ENCODE measurements around the gene BCOR. TPM values are rescaled to one million over a fixed set of nuclear protein-coding genes. Genes with fewer than 3 reads are reported as not detected.

BCOR gene
- total and polyA plus RNA-seq, 9 of the 15 experiments (the other 6 are each of a cell fraction or from before 2014, with no cell fraction given) = 27.5 to 113 (median 37.6) TPM

DNA sequence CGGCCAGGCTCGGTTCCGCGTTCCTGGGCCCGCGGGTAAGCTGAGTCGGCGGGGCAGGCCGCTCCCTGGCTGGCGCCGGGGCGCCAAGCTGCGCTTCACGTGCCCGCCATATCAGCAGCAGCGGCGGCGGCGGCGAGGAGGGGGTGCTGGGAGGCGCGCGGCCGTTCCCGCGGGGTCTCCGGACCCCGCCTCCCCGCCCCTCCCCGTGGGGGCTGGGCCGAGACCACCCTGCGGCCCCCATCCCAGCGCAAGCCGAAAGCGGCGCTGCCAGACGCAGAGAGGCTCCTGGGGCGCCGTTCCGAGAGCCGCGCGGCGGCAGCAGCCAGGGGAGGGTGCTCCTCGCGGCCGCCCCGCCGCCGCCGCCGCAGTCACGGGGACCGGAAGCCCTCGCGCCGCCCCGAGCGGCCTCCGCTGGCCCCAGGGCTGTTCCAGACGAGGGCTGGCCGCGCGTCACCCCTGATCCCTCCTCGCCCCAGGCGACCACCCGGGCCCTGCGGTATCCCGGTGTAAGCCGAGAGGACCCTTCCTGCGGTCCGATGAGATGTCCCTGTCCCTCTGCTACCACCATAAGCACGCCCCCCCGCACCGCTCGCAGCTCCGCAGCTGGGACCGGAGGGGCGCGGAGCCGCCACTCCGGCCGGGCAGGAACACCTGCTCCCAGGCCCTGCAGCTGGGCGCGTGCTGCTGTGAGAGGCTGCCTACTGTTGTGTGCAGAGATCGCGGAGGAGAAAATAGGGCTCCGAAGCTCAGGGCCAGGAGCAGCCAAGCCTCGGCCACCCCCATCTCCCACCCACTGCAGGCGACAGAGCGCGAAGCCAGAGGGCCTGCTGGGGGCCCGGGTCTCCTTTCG, 7.5 kb upstream of the BCOR start (continued):
- TF ChIP-seq, protein P1, sequence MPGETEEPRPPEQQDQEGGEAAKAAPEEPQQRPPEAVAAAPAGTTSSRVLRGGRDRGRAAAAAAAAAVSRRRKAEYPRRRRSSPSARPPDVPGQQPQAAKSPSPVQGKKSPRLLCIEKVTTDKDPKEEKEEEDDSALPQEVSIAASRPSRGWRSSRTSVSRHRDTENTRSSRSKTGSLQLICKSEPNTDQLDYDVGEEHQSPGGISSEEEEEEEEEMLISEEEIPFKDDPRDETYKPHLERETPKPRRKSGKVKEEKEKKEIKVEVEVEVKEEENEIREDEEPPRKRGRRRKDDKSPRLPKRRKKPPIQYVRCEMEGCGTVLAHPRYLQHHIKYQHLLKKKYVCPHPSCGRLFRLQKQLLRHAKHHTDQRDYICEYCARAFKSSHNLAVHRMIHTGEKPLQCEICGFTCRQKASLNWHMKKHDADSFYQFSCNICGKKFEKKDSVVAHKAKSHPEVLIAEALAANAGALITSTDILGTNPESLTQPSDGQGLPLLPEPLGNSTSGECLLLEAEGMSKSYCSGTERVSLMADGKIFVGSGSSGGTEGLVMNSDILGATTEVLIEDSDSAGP (CRISPR knock-in tag; IDR thresholded peaks at IDR 0.05) = no peak
- TF ChIP-seq ILK (tag; IDR thresholded peaks at IDR 0.05; ENCODE audit: borderline replicate concordance, low read depth) (no peak), CBX3 (IDR thresholded peaks at IDR 0.05; ENCODE audit: borderline replicate concordance in 1 of 2, low read length in 2 of 2) (no peak), SREBF1 (IDR thresholded peaks at IDR 0.05; ENCODE audit: borderline replicate concordance, low read depth, low read length) (no peak), VEZF1 (CRISPR knock-in tag; IDR thresholded peaks at IDR 0.05) (peak; percentile 40), NCOA2 (IDR thresholded peaks at IDR 0.05; ENCODE audit: partially characterized antibody in 2 of 2) (no peak), MYBL2 (IDR thresholded peaks at IDR 0.05; ENCODE audit: low read depth) (no peak), MYBL2 (CRISPR knock-in tag; IDR thresholded peaks at IDR 0.05; ENCODE audit: borderline replicate concordance) (no peak), POLR2B (IDR thresholded peaks at IDR 0.05; ENCODE audit: low read depth, partially characterized antibody) (peak; percentile 37), TAF9B (IDR thresholded peaks at IDR 0.05; ENCODE audit: partially characterized antibody) (no peak), MECOM (CRISPR knock-in tag; IDR thresholded peaks at IDR 0.05) (no peak)
- TF ChIP-seq, protein P2, sequence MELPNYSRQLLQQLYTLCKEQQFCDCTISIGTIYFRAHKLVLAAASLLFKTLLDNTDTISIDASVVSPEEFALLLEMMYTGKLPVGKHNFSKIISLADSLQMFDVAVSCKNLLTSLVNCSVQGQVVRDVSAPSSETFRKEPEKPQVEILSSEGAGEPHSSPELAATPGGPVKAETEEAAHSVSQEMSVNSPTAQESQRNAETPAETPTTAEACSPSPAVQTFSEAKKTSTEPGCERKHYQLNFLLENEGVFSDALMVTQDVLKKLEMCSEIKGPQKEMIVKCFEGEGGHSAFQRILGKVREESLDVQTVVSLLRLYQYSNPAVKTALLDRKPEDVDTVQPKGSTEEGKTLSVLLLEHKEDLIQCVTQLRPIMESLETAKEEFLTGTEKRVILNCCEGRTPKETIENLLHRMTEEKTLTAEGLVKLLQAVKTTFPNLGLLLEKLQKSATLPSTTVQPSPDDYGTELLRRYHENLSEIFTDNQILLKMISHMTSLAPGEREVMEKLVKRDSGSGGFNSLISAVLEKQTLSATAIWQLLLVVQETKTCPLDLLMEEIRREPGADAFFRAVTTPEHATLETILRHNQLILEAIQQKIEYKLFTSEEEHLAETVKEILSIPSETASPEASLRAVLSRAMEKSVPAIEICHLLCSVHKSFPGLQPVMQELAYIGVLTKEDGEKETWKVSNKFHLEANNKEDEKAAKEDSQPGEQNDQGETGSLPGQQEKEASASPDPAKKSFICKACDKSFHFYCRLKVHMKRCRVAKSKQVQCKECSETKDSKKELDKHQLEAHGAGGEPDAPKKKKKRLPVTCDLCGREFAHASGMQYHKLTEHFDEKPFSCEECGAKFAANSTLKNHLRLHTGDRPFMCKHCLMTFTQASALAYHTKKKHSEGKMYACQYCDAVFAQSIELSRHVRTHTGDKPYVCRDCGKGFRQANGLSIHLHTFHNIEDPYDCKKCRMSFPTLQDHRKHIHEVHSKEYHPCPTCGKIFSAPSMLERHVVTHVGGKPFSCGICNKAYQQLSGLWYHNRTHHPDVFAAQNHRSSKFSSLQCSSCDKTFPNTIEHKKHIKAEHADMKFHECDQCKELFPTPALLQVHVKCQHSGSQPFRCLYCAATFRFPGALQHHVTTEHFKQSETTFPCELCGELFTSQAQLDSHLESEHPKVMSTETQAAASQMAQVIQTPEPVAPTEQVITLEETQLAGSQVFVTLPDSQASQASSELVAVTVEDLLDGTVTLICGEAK (IDR thresholded peaks at IDR 0.05) = 0 out of 2 replicates have a peak, but pooled peaks have one; percentile 19
- TF ChIP-seq, protein P2 (CRISPR knock-in tag; IDR thresholded peaks at IDR 0.05) = no peak
